ENCODE results near the gene LINGO3. TPM values are rescaled to one million over a fixed set of nuclear protein-coding genes. Genes with fewer than 3 reads are reported as not detected.

The LINGO3 gene
- total and polyA plus RNA-seq, 10 of the 15 experiments (the other 5 are each of a cell fraction or from before 2014, with no cell fraction given) = 0.09 to 2.0 (median 0.40) TPM; not detected in 5

GRCh38 chr19:2328401-2329148, 20.6 kb upstream of the LINGO3 start, which contains the start of the genes LSM7 and SPPL2B (continued):
- no peak for TF ChIP-seq CEBPZ (IDR thresholded peaks at IDR 0.05; ENCODE audit: low read depth, low read length)
- 0 out of 2 replicates have a peak, but pooled peaks have one; percentile 79 for TF ChIP-seq RB1 (IDR thresholded peaks at IDR 0.05; ENCODE audit: borderline replicate concordance)
- TF ChIP-seq CEBPB (IDR thresholded peaks at IDR 0.05; ENCODE audit: borderline replicate concordance in 1 of 2, low read depth in 2 of 2, low read length in 2 of 2) = no peak
- no peak for TF ChIP-seq E2F4 (IDR thresholded peaks at IDR 0.05; ENCODE audit: low read depth, low read length)
- TF ChIP-seq NRF1 (conservative IDR thresholded peaks at IDR 0.05; ENCODE audit: low read depth, low read length) = peak; percentile 99
- no peak for TF ChIP-seq E2F8 (IDR thresholded peaks at IDR 0.05; ENCODE audit: low read depth, partially characterized antibody)
- peak; percentile 90 for TF ChIP-seq POLR2A (IDR thresholded peaks at IDR 0.05; ENCODE audit: low read depth, low read length)
- TF ChIP-seq RCOR1 (conservative IDR thresholded peaks at IDR 0.05; ENCODE audit: low read depth, low read length) = no peak
- peak; percentile 79 for TF ChIP-seq MYC (IDR thresholded peaks at IDR 0.05; ENCODE audit: insufficient read depth, insufficient read length, insufficient replicate concordance, low read length, severe bottlenecking)
- no peak for TF ChIP-seq SUPT20H (IDR thresholded peaks at IDR 0.05; ENCODE audit: borderline replicate concordance, control insufficient read depth, low read depth, low read length)
- peak; percentile 96 for TF ChIP-seq NR2C2 (IDR thresholded peaks at IDR 0.05; ENCODE audit: borderline replicate concordance, control insufficient read depth, insufficient read length, low read depth)
- peak; percentile 87; the same call in 1 of the 2 replicates for TF ChIP-seq POLR2AphosphoS2 (IDR thresholded peaks at IDR 0.05; ENCODE audit: low read depth, low read length)
- peak; percentile 94 for TF ChIP-seq SIN3A (IDR thresholded peaks at IDR 0.05; ENCODE audit: low read depth, low read length)
- no peak for TF ChIP-seq CHD4 (IDR thresholded peaks at IDR 0.05)
- TF ChIP-seq PKNOX1 (IDR thresholded peaks at IDR 0.05) = no peak
- TF ChIP-seq IKZF2 (IDR thresholded peaks at IDR 0.05) = no peak
- peak; percentile 76; the same call in 1 of the 2 replicates for TF ChIP-seq BACH1 (IDR thresholded peaks at IDR 0.05; ENCODE audit: borderline replicate concordance)
- TF ChIP-seq ZSCAN29 (IDR thresholded peaks at IDR 0.05) = no peak
- peak; percentile 88 for TF ChIP-seq SMARCA5 (IDR thresholded peaks at IDR 0.05)
- no peak for TF ChIP-seq ZNF622 (IDR thresholded peaks at IDR 0.05)
- TF ChIP-seq SP1 (IDR thresholded peaks at IDR 0.05; ENCODE audit: low read depth, low read length) = peak; percentile 60
- TF ChIP-seq TARDBP (IDR thresholded peaks at IDR 0.05; ENCODE audit: borderline replicate concordance) = no peak
- TF ChIP-seq CHD2 (IDR thresholded peaks at IDR 0.05; ENCODE audit: borderline replicate concordance, low read depth, low read length) = peak; percentile 70

Data from GM12878 (cell line).